GM21786 (cell line): Measurements from ENCODE around the gene FEZ2.

Source experiments
- ATAC-seq: cut with Tn5 transposase; IDR thresholded peaks from one replicate; pipeline ENCODE4 v1.9.1; 2021; ENCODE audit not compliant: unreplicated experiment

FEZ2 gene

GRCh38 chr2:36562973-36563532, 34.9 kb downstream of the FEZ2 start:
- no peak for ATAC-seq

GRCh38 chr2:36562240-36562639, 35.7 kb downstream of the FEZ2 start:
- ATAC-seq: no peak

GRCh38 chr2:36561237-36561944, 36.6 kb downstream of the FEZ2 start:
- no peak for ATAC-seq

GRCh38 chr2:36560726-36561125, 37.2 kb downstream of the FEZ2 start:
- no peak for ATAC-seq

GRCh38 chr2:36559221-36559942, 38.6 kb downstream of the FEZ2 start:
- no peak for ATAC-seq

GRCh38 chr2:36556842-36557241, 41.1 kb downstream of the FEZ2 start:
- ATAC-seq: no peak

- no peak for ATAC-seq
Measured at GRCh38 chr2:36555789-36556188, 42.2 kb downstream of the FEZ2 start.

- no peak for ATAC-seq
Measured at GRCh38 chr2:36554531-36554930, 43.4 kb downstream of the FEZ2 start.

- ATAC-seq: no peak
Measured at GRCh38 chr2:36553683-36554082, 44.3 kb downstream of the FEZ2 start.

GRCh38 chr2:36550006-36550405, 48.0 kb downstream of the FEZ2 start:
- no peak for ATAC-seq

- ATAC-seq: no peak
Measured at GRCh38 chr2:36549165-36549574, 48.8 kb downstream of the FEZ2 start.

GRCh38 chr2:36547906-36548305, 50.1 kb downstream of the FEZ2 start:
- ATAC-seq: no peak

GRCh38 chr2:36545871-36546416, 52.0 kb downstream of the FEZ2 start:
- ATAC-seq: no peak

GRCh38 chr2:36544638-36545338, 53.2 kb downstream of the FEZ2 start:
- no peak for ATAC-seq

- no peak for ATAC-seq
Measured at GRCh38 chr2:36541891-36542595, 55.9 kb downstream of the FEZ2 start.

- ATAC-seq: no peak
Measured at GRCh38 chr2:36540986-36541754, 56.8 kb downstream of the FEZ2 start.

- ATAC-seq: peak; percentile 72
Measured at GRCh38 chr2:36539631-36540030, 58.3 kb downstream of the FEZ2 start.

GRCh38 chr2:36538335-36538734, 59.6 kb downstream of the FEZ2 start:
- ATAC-seq: no peak

GRCh38 chr2:36536776-36537175, 61.2 kb downstream of the FEZ2 start:
- ATAC-seq: no peak

- no peak for ATAC-seq
Measured at GRCh38 chr2:36535099-36535498, 62.9 kb downstream of the FEZ2 start.
